Activated CD4-positive, alpha-beta T cell treated with anti-CD3 and anti-CD28 coated beads for 36 hours (primary cell): ENCODE results near the gene IFNA2. TPM values are rescaled to one million over a fixed set of nuclear protein-coding genes. Genes with fewer than 3 reads are reported as not detected.

Experiments used
- total RNA-seq, 2 experiments: library from RNA; stranded (reverse); gene quantifications; one replicate each; pipeline ENCODE4 v1.2.3, GENCODE V29; 2021

The IFNA2 gene
- total RNA-seq, 2 experiments from 2014 or later = not detected

Other genes starting within 250 kb of the IFNA2 start
- not detected for gene IFNW1, start 243.6 kb downstream of the IFNA2 start, total RNA-seq
- not detected for gene IFNA21, start 218.7 kb downstream of the IFNA2 start, total RNA-seq
- gene IFNA4, start 197.8 kb downstream of the IFNA2 start, total RNA-seq = not detected
- gene IFNA7, start 183.2 kb downstream of the IFNA2 start, total RNA-seq = not detected
- not detected for gene IFNA10, start 178.3 kb downstream of the IFNA2 start, total RNA-seq
- gene IFNA16, start 168.1 kb downstream of the IFNA2 start, total RNA-seq = not detected
- gene IFNA17, start 157.2 kb downstream of the IFNA2 start, total RNA-seq = not detected
- not detected for gene IFNA14, start 145.4 kb downstream of the IFNA2 start, total RNA-seq
- not detected for gene IFNA5, start 80.1 kb downstream of the IFNA2 start, total RNA-seq
- 10 to 100 TPM; 11.7 to 14.7 TPM for gene KLHL9, start 50.0 kb downstream of the IFNA2 start, total RNA-seq
- not detected for gene IFNA6, start 34.5 kb downstream of the IFNA2 start, total RNA-seq
- gene IFNA13, start 17.3 kb downstream of the IFNA2 start, total RNA-seq = not detected
- not detected for gene IFNA8, start 23.7 kb upstream of the IFNA2 start, total RNA-seq
- not detected for gene IFNA1, start 55.0 kb upstream of the IFNA2 start, total RNA-seq
- not detected for gene IFNE, start 96.9 kb upstream of the IFNA2 start, total RNA-seq